SK-N-MC (cell line): ENCODE data around the gene TTC16.

ENCODE experiments used
- EZH2 ChIP-seq: fragments of 200-600 bp; sonication (generic); IDR thresholded peaks from one replicate; pipeline ENCODE4 v1.6.1; 2017; ENCODE audit warnings: antibody characterized with exemption
- POLR2AphosphoS5 ChIP-seq: IDR thresholded peaks from 2 replicates; pipeline ENCODE4 v1.6.1; 2012; ENCODE audit warnings: mild to moderate bottlenecking, low read depth, low read length, borderline replicate concordance

DNA sequence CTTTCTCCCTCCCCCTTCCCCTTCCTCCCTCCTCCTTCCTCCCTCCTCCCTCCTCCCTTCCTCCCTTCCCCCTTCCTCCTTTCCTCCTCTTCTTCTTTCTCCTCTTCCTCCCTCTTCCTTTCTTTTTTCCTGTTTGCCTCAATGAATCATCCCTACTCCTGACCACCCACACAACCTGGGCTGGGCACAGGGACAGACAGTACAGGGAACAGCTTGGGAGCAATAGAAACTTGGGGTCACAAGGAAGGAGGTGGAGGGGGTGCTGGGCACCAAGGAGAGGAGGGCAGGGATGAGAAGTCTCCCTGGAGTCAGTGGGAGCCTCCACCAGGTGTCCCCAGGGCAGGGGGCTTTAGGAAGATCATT lies 5.0 kb downstream of the TTC16 start:
- TF ChIP-seq EZH2 (no peak), POLR2AphosphoS5 (no peak)
